NCI-H1436 (cell line): ENCODE measurements around the gene BEGAIN.

Experiments used
- DNase-seq: peaks from one replicate; lab custom pipeline; 2025; lab: John Stamatoyannopoulos, UW

Gene BEGAIN

DNA sequence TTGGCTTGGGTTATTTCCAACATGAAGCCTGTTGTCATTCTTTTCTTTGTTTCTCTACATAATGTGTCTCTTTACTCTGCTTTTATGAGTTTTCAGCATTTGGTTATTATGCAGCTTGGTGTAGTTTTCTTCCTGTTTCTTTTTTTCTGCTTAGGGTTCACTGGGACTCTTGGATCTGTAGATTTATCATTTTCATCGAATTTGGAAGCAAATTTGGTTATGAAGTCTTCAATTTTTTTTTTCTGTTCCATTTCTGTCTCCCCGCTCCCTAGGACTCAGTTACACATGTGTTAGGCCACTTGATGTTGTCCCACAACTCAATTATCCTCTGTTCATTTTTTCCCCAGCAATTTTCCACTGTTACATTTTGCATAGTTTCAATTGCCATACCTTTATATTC is 13.8 kb upstream of the BEGAIN start:
- no peak for DNase-seq

DNA sequence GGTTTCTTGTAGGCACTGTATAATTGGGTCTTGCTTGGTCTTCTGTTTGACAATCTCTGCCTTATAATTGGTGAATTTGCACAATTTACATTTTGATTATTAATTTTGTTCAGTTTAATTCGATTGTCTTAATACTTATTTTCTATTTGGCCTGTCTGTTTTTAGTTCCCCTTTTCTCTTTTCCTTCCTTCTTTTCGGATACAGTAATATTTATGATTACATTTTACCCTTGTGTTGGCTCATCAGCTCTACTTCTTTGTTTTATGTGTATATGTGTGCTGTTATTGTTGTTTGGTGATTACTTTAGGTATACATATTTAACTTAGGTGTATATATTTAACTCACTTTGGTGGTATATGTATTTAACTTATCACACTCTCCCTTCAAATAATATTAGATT is 12.8 kb upstream of the BEGAIN start:
- no peak for DNase-seq

DNA sequence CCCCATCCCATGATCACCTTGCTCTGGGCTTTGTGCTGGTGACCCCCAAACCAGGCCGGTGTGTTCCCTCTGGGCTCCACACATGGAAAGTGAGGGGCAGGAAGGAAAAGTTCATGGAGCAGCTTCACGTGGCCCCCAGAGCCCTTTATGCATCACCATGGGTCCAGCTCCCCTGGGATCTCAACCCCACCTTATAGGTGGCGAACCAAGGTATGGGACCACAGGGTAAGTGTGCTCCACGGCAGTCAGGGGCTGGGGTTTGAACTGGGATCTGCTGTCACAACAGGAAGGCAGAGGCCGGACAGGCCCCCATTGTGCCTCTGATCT is 7.4 kb upstream of the BEGAIN start:
- DNase-seq: no peak

DNA sequence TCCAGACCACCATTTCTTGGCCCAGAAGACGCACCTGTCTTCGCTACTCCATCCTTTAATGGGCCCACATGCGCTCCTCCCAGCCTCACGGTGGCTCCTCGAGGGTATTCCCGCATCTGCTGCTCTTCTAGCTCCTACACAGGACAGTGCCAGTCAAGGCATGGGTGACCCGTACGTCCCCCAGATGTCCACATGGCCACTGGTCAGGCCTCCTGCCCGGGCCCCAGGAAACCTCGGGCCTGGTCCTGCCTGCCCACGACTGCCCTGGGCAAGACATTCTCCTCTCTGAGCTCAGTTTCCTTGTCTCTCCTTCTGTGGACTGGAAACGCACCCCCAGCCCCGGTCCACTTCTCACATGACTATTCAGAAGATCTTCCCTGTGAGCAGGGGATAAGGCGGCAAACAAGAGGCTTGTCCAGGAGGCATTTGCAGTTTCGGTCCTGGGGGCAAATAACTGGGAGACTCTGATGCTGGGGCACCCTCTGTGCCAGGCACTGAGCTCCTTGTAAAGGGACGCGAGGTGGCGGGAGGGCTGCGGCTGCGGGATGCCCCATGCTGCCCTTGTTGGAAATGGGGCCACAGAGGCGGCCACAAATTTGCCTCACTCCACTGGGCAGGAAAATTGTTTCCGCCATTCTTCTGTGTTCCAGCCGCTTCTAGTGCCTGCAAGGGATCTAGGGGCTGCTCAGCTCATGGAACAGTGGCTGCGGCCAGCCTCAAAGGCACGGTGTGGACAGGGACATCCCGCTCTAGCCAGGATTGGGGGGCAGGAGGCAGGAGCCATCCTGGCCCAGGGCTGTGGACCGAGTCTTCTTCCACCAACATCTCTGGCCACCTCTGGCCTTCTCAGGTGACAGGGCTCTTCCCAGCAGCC is 6.8 kb upstream of the BEGAIN start:
- DNase-seq: no peak

DNA sequence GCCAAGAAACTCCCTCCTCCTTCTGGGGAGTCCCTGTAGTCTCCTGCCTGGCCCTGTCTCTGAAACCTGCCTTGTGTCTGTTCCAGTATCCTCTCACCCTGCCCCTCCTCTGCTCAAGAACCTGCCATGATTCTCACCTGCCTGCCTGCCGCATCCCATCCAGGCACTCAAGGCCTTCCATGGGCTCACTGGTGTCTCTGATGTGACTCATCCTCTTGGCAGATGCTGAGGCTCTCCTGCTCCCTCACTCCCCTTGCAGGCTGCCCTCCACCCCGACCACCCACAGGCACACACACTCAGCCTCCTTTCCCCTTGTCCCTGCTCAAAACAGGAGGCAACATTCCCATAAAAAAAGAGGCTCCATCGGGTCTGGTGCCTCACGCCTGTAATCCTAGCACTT is 5.8 kb upstream of the BEGAIN start:
- no peak for DNase-seq

DNA sequence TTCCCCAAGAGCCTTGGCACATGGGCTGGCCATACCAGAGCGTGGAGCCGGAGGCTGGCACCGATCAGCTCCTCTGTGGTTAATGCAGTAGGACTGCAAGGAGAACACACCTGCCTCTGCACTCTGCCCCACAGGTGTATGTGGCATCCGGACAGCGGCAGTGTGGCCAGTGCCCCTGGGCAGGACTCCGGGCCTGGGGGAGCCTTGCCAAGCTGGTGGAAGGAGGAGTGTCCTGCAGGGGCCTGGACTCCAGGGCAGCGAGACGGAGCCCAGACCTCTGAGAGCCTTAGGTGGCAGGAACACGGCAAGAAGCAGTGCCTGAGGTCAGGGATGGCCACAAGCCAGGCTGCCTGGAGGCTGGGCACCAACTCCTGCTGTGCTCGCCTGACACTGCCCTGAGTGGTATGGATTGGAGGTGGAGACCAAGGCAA is 5.3 kb upstream of the BEGAIN start:
- no peak for DNase-seq

DNA sequence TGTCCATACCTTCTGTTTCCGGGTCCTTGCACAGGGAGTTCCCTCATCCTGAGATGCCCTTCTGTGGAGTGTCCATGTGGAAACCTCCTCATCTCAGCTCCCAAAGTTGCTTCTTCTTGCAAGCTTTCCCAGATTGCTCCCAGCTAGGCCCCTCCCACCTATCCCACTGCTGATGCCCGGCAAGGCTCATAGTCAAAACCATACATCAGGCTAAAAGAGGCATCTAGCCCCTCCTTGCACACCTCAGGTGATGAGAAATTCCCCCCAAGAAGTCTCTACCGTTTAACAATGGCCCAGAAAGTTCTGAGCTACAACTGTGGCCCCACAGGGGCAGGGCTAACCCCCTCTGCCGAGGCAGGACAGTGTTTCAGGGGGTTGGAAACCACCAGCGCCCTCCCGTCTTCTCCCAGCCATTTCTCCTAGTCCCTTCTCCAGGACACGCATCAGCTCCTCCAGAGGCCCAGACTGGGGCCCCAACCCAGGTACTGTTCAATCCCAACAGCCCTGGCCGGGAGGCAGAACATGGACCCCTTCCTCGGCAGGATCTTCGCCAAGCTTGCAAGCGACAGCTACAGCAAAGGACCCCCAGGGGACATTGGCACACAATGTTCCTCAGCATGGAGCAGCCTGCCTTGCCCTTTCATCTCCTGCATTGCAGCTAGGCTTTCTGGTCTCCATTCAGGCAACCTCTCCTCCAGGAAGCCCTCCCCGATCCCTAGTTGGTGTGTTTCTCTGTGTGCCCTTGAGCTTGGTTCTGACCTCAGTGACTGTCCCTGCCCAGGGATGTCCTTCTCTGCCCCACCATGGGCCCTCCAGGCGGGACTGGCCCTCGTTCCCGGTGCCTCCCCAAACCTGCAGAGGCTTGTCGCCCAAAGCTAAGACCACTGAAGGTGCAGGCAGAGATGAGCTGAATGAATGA is 4.5 kb upstream of the BEGAIN start:
- no peak for DNase-seq

DNA sequence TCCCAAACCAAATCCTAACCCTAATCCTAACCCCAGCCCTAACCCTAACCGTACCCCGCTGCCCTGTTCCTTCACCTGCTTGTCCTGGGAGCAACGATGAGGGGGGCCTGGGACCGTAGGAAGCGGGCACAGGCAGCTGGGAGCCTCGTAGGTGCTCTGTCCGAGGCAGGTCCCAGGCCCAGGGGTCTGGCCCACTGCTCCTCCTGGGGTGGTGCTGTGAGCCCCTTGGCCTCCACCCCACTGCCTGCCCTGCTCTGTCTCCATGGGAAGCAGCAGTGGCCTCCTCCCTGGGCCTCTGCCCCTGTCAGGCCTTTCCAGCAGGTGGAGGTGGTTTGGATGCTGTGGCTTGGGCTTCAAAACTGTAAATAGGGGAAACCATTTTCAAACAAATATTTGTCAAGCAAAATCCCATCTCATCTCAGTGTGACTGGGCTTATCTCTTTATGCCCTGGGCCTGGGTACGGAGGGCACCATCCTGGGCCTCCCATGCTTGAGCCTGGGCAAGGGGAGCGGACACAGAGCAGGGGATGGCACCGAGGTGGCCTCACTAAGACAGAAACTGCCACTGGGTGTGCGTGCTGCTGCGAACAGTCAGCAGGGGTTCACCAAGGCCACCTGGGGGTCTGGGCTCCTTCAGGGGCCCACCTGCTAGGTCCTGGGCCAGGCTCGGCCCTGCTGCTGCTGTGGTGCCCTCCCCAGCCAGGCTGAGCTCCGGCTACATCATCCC is 3.7 kb upstream of the BEGAIN start:
- no peak for DNase-seq

DNA sequence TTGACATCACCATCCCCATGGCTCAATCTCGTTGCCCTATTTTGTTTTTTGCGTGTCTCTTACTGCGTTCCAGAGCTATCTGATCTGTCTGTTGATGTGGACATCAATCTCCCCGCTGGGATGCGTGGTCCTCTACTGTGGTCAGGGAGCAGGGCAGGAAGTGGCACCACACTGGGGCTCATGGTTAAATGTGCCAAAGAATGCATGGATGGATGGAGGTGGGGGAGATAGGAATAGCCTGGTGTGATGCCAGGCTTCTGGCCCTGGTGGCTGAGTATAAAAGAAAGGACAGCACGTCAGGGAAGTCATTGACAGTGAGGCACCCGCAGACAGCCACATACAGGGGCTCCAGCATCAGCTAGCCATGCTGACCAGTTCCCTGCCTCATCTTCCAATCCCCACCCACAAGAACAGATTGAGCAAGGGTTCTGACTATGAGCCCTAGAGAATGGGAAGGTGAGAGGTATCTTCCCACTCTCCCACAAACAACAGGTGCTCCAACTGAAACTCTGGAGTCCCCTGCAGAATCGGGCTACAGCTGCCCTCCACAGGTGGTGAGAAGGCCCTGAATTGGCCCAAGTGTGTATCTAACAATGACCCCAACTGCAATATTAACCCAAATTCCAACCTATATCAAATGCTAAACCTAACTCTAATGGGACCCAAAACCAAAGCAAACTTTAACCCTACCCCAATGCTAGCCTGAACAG is 2.7 kb upstream of the BEGAIN start:
- no peak for DNase-seq

DNA sequence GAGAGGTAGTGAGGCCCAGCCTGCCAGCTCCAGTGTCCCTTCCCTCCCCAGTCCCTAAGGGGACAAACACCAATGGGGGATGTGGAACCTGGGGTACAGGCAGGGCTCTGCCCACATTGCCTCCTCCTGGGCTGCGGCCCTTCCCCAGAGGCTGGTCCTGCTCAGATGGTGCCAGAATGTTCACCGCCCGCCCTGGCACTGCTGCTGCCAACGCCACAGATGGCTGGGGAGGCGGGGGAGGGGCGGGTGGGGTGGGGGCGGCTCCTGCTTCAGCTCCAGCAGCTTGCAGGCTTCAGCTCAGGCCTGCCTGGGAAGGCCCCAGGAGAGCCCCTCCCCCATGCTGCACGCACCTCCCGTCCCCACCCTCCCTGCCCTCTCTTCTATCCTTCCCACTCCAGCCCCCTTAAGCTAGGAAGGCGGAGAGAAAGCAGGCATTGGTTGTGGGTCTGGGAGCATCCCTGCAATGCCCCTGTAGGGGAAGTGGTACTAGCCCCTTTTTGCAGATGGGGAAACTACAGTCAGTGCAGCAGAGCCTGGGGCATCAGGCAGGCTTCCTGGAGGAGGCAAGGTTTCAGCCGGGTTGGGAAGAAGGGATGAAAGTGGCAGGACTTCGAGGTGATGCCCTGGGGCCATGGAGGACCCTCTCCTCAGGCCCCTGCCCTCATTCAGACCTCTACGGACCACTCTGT is 2.0 kb upstream of the BEGAIN start:
- DNase-seq: no peak

DNA sequence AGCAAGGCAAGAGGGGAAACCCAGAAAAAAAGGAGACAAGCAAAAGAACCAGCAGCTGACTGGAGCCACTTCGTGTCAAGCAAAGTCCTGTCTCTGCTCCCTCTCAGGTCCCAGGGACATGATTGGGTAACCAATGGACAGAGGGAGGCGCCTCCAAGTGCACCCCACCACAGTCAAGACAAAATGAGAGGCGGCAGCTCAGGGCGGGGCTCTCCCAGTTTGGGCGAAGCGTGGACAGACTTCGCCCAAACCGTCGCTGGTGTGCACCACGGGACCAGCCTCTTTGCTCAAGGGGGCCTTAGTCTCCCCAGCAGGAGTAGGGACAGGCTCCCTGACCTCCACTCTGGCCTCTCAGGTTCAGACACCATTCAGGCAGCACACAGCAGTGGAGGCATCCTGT is 1.5 kb upstream of the BEGAIN start:
- no peak for DNase-seq

DNA sequence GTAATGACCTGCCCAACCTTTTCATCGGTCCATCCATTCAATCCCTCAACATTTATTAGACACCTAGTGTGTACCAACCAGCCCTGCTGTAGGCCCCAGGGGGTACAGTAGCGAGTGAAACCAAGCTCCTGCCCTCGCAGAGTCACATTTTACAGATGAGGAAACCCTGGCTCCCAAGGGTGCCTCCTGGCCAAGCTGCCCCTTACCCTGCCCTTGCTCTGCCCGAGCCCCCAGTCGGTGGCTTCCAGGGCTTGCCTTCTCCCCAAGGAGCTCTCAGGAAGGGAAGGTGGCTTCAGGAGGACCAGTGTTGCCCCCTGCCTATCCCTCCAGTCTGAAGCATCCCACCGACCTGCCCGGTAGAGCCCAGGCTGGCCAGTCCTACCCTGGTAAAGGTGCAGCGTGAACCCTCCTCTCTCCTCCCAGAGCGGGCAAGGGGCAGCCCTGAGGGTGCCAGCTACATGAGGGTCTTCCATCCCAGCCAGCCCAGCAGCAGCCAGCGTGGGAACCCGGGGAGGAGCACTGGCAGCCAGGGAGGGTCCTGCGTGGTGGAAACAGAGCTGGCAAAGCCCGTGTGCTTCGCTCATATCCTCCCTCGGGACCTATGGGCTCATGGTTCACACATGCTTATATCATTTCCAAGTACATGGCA is 670 bp upstream of the BEGAIN start:
- DNase-seq: peak; percentile 53

DNA sequence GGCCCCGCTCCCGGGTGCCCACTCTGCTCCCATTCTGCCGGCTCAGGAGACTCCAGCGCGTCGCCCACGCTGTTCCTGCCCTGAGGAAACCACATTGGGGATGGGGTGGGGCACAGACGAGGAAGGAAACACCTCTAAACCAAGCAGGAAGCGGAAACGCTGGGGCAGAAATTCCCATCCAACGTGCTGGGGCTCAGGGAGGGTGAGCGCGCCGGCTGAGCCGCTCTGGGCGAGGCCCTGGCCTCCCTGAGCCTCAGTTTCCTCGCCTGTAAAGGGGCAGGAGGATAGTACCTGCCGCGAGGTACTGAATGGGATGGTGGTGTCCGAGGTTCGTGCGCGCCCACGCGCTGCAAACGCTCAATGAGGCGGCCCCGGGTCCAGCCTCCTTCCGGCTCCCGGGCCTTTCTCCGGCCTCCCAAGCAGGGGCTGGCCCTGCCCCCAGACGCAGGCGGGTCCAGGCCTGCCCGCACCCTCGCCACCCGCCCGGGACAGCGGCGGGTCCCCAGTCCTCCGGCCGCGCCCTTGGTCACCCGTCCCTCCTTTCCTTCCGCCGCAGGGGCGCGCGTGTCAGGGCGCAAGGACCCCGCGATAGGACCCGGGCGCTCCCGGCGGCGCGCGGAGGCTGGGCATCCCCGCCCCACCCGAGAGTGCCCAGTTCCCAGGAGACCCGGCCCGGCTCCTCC is 673 bp downstream of the BEGAIN start:
- DNase-seq: peak; percentile 77

DNA sequence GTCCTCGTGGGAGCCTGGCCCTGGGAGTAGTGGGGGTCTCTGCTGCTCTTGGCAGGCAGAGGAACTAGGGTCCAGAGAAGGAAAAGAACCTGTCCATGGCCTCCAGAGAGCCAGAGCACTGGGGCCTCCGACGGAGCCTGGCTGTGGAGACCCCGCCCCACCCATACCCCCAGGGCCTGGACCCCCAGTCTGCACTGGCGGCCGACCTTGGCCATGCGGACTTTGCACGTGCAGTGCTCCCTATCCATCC is 1.1 kb downstream of the BEGAIN start:
- no peak for DNase-seq

DNA sequence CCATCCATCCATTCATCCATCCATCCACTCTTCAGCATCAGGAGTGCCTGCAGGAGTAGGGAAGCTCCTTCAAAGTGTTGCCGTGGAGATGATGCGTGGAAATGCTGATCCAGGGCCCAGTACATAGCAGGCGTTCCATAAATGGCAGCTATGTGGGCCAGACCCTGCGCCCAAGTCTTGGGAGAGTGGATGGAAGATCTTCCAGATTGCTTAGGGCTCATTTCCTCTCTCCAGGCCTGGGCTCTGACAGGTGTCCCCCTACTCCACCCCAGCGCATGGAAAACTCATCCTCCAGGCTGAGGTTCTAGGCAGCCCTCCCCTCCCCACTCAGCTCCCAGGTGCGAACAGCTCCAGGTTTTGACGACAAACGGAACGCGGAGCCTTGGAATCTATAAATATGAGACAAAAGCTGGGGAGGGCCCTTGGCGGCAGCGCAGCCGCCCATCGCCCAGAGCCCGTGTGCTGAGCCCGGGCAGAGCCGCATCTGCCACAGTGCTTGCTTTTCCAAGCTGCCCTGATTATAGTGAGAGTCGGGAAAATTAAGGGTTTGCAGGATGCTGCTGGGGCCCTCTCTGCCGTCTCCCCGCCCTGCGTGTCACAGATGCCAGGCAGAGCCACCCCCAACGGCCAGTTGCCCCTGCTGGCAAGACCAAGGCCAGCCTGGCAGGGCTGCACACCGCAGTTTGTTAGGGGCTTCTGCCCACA is 1.6 kb downstream of the BEGAIN start:
- no peak for DNase-seq

DNA sequence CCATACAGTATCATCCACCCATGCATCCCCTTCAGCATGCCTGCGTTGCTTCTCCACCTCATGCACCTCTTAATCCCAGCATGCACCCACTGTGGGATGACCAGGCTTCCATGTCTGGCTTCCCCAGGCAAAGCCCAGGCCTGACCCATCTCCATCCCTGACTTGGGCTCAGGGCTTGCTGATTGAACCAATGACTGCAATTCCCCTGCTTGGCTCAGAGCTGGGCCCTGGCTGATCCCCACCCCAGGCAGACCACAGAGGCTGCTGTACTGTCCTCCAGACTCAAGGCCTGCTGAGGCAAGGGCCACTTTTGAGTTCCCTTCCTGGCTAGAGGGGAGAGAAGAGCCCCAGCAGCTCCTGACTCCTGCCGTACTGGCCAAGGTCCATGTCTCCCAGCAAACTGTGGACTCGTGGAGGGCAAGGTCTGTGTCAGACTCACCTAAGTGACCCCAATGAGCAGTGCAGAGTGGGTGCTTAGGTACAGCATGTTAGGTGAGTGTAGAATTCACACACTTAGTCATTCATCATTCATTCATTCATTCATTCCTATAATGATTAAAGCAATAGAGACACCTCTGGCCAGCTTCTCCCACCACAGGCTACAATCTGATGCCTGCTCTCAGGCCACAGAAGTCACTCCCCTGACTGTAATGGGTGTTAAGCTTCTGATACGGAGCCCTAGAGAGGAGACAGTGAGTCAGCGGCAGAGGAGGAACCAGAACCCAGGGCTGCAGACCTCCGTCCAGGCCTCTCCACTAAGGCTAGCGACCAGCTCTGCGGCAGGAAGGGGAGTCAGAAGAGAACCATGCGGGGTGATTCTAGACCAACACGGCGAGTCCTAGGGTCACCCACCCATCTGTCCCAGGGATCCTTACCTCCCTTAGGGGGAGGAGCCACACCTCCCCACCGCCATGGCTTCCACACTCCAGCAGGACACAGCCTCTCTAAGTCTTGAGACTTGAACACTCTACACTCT is 2.9 kb downstream of the BEGAIN start:
- DNase-seq: no peak

DNA sequence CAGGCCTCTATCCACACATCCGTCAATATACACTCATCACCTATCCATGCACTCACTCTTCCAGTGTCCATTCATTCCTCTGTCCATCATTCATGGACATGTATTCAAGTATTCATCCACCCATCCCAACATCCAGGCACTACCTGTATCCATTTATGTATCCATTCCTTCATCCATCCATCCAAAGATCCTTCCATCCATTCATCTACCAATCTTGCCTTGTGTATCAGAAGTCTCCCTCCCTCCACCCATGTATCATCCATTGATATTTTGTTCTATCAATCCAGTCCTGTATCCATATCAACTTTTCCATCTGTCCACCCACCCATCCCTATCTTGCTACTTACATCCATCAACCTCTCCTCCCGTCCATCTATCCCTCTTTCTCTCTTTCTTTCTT is 4.0 kb downstream of the BEGAIN start:
- DNase-seq: no peak

DNA sequence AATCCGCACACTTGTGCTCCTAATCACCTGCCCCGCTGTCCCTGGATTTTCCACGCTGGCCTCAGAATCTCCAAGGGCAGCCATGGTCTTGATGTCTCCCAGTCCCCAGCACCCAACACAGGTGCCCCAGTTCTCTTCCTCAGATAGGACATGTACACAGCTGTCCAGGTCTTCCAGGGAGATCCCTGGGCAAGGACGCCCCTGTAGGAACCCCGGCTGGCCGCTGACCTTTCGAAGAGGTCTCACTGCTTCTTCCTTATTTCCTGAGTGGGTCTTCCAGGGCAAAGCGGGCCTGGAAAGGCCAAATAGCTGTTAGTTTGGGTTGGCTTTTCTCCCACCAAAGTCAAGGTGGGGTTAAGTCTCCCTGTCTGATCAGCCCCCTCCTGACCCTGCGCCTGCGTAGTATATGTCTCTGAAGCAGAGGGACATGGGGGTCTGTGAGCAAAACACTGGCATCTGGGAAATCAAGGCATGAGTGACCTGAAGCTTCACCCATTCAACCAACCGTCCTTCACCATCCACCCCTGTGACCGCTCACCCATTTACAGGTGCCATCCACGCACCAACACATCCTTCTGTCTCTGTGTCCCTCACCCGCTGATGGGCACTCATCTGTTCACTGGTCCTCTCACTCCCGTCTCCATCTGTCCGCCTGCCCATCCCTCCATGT is 4.6 kb downstream of the BEGAIN start:
- DNase-seq: no peak
